GM12878 (cell line): ENCODE data around the gene ACOT6. TPM values are rescaled to one million over a fixed set of nuclear protein-coding genes. Genes with fewer than 3 reads are reported as not detected.

Source experiments
- BRCA1 ChIP-seq: IDR thresholded peaks from 2 replicates; pipeline ENCODE4 v1.6.1; 2011; ENCODE audit warnings: low read depth, low read length, improper control_type of control experiment
- CBFB ChIP-seq: IDR thresholded peaks from 2 replicates; pipeline ENCODE4 v1.6.1; 2016; ENCODE audit warnings: antibody characterized with exemption, low read depth
- CEBPB ChIP-seq, 2 experiments: fragments of 150-350 bp in 1 of 2; IDR thresholded peaks; 2 replicates each; pipeline ENCODE4 v1.6.1; 2012 to 2014; ENCODE audit warnings: low read depth in 2 of 2, low read length in 2 of 2, borderline replicate concordance in 1 of 2, inconsistent platforms in 1 of 2
- CHD1 ChIP-seq: IDR thresholded peaks from 2 replicates; pipeline ENCODE4 v1.6.1; 2012; ENCODE audit warnings: low read depth, low read length, improper control_type of control experiment
- CHD4 ChIP-seq: fragments of 200-600 bp; sonication (generic); IDR thresholded peaks from 2 replicates; pipeline ENCODE4 v1.6.1; 2016; ENCODE audit warnings: mild to moderate bottlenecking
- EGR1 ChIP-seq, 2 experiments: IDR thresholded peaks; 1 replicate in 1 of 2; 2 replicates in 1 of 2; pipeline ENCODE4 v1.6.1; 2011 to 2012; ENCODE audit warnings: low read depth in 2 of 2, low read length in 2 of 2, borderline replicate concordance in 1 of 2, mild to moderate bottlenecking in 1 of 2, moderate library complexity in 1 of 2
- ESRRA ChIP-seq: IDR thresholded peaks from 2 replicates; pipeline ENCODE4 v1.6.1; 2012; ENCODE audit warnings: mild to moderate bottlenecking, low read length, improper control_type of control experiment
- ETV6 ChIP-seq, 2 experiments: fragments of 450-650 bp in 1 of 2; IDR thresholded peaks in 1 of 2; conservative IDR thresholded peaks in 1 of 2; 2 replicates each; pipeline ENCODE4 v1.6.1; 2014; ENCODE audit warnings: antibody characterized with exemption in 1 of 2, borderline replicate concordance in 1 of 2, low read depth in 1 of 2, mild to moderate bottlenecking in 1 of 2, moderate library complexity in 1 of 2
- EZH2 ChIP-seq: IDR thresholded peaks from 2 replicates; pipeline ENCODE4 v1.6.1; 2012; ENCODE audit warnings: low read depth, mild to moderate bottlenecking, control low read depth, inconsistent platforms, low read length, borderline replicate concordance; ENCODE audit not compliant: control insufficient read depth
- FOS ChIP-seq: IDR thresholded peaks from 3 replicates; pipeline ENCODE4 v1.6.1; 2011; ENCODE audit warnings: borderline replicate concordance; ENCODE audit not compliant: insufficient read length; ENCODE audit errors: extremely low read depth
- GABPA ChIP-seq: IDR thresholded peaks from 2 replicates; pipeline ENCODE4 v1.6.1; 2014; ENCODE audit warnings: antibody characterized with exemption, low read depth, mild to moderate bottlenecking, inconsistent platforms
- HCFC1 ChIP-seq: fragments of 150-350 bp; IDR thresholded peaks from 2 replicates; pipeline ENCODE4 v1.6.1; 2014; ENCODE audit warnings: low read length
- LARP7 ChIP-seq: fragments of 450-650 bp; IDR thresholded peaks from 2 replicates; pipeline ENCODE4 v1.6.1; 2017; ENCODE audit warnings: mild to moderate bottlenecking
- NRF1 ChIP-seq: conservative IDR thresholded peaks from 2 replicates; pipeline ENCODE4 v1.6.1; 2011; ENCODE audit warnings: mild to moderate bottlenecking, low read depth, low read length, improper control_type of control experiment
- RUNX3 ChIP-seq: IDR thresholded peaks from 2 replicates; pipeline ENCODE4 v1.6.1; 2012; ENCODE audit warnings: low read length, inconsistent platforms
- SIN3A ChIP-seq: IDR thresholded peaks from 2 replicates; pipeline ENCODE4 v1.6.1; 2012; ENCODE audit warnings: low read depth, low read length, improper control_type of control experiment
- SMAD1 ChIP-seq: fragments of 450-650 bp; IDR thresholded peaks from 2 replicates; pipeline ENCODE4 v1.6.1; 2018; ENCODE audit warnings: mild to moderate bottlenecking, low read depth; ENCODE audit not compliant: partially characterized antibody
- SMARCA5 ChIP-seq: fragments of 450-650 bp; IDR thresholded peaks from 2 replicates; pipeline ENCODE4 v1.6.1; 2017; ENCODE audit warnings: mild to moderate bottlenecking
- SMC3 ChIP-seq: IDR thresholded peaks from 2 replicates; pipeline ENCODE4 v1.6.1; 2011; ENCODE audit warnings: low read length, improper control_type of control experiment, borderline replicate concordance
- polyA plus RNA-seq, 11 experiments: library from polyadenylated mRNA; depleted of rRNA in 4 of 11; unstranded in 6 of 11; stranded (reverse) in 5 of 11; fragments of >200 nt; fragmentation: Nextera tagmentation in 4 of 11; fragmentation: Illumina TruSeq in 1 of 11; extraction: Ambion mirVana in 4 of 11; extraction: Trizol in 1 of 11; gene quantifications; 1 replicate in 1 of 11; 2 replicates in 10 of 11; pipeline versions ENCODE4 v1.2.1 to v1.2.3, GENCODE V29; 2011 to 2016; ENCODE audit warnings: inconsistent platforms in 2 of 11, missing spikeins in 2 of 11, low read depth in 1 of 11
- total RNA-seq, 4 experiments: library from RNA; depleted of rRNA in 3 of 4; stranded (reverse); fragments of >200 nt in 3 of 4; fragmentation: Illumina TruSeq in 1 of 4; extraction: Trizol in 1 of 4; gene quantifications; 2 replicates each; pipeline versions ENCODE4 v1.2.1 to v1.2.3, GENCODE V29; 2013 to 2021
- TF ChIP-seq, protein P1 (sequence below): fragments of 450-650 bp; IDR thresholded peaks from 2 replicates; pipeline ENCODE4 v1.6.1; 2016; ENCODE audit warnings: mild to moderate bottlenecking, moderate library complexity, borderline replicate concordance
- TF ChIP-seq, protein P2 (sequence below): fragments of 450-650 bp; conservative IDR thresholded peaks from 2 replicates; pipeline ENCODE4 v1.6.1; 2017; ENCODE audit warnings: mild to moderate bottlenecking, moderate library complexity
- TF ChIP-seq, protein P3 (sequence below): fragments of 450-650 bp; formaldehyde crosslinking; IDR thresholded peaks from 2 replicates; pipeline ENCODE4 v1.4.0; 2020; ENCODE audit warnings: mild to moderate bottlenecking, moderate library complexity

The ACOT6 gene
- total and polyA plus RNA-seq, 10 of the 15 experiments (the other 5 are each of a cell fraction or from before 2014, with no cell fraction given) = not detected

DNA sequence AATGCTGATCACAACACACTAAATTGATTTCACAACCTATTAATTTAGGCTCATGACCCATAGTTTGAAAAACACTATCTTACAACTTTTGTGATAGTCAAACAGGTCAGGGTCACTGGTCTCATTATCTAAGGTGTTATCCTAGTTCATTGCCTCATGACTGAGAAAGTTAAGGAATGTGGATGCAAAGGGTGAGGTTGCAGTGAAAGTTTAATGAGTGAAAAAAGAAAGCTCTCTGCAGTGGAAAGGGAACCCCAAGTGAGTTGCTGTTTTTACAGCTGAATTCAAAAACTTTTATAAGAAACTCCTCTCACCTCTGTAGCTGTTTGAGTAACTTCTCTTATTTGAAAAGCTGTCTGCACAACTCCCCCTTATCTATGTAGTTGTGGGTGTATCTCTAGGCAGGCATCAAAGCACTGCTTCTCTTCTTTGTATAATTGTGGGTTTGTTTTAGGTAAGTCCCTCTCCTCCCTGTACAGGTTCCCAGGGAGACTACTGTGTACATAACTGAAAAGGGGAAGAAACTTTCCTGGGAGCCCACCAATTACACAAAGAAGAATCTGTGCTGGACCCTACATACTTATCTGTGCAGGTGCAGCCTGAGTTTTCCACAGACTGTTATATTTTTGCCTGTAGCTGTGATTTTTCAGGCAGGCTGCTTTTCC, 51.4 kb downstream of the ACOT6 start (continued):
- peak; percentile 48 for TF ChIP-seq RUNX3
- TF ChIP-seq SMAD1 = no peak
- no peak for TF ChIP-seq ETV6 (conservative IDR thresholded peaks at IDR 0.05 in 1 of 2, IDR thresholded peaks at IDR 0.05 in 1 of 2; ENCODE audit: borderline replicate concordance in 1 of 2, low read depth in 1 of 2)
- no peak for TF ChIP-seq SMC3
- TF ChIP-seq, protein P1, sequence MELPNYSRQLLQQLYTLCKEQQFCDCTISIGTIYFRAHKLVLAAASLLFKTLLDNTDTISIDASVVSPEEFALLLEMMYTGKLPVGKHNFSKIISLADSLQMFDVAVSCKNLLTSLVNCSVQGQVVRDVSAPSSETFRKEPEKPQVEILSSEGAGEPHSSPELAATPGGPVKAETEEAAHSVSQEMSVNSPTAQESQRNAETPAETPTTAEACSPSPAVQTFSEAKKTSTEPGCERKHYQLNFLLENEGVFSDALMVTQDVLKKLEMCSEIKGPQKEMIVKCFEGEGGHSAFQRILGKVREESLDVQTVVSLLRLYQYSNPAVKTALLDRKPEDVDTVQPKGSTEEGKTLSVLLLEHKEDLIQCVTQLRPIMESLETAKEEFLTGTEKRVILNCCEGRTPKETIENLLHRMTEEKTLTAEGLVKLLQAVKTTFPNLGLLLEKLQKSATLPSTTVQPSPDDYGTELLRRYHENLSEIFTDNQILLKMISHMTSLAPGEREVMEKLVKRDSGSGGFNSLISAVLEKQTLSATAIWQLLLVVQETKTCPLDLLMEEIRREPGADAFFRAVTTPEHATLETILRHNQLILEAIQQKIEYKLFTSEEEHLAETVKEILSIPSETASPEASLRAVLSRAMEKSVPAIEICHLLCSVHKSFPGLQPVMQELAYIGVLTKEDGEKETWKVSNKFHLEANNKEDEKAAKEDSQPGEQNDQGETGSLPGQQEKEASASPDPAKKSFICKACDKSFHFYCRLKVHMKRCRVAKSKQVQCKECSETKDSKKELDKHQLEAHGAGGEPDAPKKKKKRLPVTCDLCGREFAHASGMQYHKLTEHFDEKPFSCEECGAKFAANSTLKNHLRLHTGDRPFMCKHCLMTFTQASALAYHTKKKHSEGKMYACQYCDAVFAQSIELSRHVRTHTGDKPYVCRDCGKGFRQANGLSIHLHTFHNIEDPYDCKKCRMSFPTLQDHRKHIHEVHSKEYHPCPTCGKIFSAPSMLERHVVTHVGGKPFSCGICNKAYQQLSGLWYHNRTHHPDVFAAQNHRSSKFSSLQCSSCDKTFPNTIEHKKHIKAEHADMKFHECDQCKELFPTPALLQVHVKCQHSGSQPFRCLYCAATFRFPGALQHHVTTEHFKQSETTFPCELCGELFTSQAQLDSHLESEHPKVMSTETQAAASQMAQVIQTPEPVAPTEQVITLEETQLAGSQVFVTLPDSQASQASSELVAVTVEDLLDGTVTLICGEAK = no peak
- TF ChIP-seq, protein P2, sequence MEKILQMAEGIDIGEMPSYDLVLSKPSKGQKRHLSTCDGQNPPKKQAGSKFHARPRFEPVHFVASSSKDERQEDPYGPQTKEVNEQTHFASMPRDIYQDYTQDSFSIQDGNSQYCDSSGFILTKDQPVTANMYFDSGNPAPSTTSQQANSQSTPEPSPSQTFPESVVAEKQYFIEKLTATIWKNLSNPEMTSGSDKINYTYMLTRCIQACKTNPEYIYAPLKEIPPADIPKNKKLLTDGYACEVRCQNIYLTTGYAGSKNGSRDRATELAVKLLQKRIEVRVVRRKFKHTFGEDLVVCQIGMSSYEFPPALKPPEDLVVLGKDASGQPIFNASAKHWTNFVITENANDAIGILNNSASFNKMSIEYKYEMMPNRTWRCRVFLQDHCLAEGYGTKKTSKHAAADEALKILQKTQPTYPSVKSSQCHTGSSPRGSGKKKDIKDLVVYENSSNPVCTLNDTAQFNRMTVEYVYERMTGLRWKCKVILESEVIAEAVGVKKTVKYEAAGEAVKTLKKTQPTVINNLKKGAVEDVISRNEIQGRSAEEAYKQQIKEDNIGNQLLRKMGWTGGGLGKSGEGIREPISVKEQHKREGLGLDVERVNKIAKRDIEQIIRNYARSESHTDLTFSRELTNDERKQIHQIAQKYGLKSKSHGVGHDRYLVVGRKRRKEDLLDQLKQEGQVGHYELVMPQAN = no peak
- TF ChIP-seq CHD4 = no peak
- TF ChIP-seq SIN3A = no peak
- TF ChIP-seq HCFC1 = no peak
- TF ChIP-seq NRF1 = no peak
- TF ChIP-seq EGR1 (IDR thresholded peaks at IDR 0.05; ENCODE audit: borderline replicate concordance in 1 of 2, low read depth in 2 of 2, low read length in 2 of 2) = no peak
- TF ChIP-seq, protein P3, sequence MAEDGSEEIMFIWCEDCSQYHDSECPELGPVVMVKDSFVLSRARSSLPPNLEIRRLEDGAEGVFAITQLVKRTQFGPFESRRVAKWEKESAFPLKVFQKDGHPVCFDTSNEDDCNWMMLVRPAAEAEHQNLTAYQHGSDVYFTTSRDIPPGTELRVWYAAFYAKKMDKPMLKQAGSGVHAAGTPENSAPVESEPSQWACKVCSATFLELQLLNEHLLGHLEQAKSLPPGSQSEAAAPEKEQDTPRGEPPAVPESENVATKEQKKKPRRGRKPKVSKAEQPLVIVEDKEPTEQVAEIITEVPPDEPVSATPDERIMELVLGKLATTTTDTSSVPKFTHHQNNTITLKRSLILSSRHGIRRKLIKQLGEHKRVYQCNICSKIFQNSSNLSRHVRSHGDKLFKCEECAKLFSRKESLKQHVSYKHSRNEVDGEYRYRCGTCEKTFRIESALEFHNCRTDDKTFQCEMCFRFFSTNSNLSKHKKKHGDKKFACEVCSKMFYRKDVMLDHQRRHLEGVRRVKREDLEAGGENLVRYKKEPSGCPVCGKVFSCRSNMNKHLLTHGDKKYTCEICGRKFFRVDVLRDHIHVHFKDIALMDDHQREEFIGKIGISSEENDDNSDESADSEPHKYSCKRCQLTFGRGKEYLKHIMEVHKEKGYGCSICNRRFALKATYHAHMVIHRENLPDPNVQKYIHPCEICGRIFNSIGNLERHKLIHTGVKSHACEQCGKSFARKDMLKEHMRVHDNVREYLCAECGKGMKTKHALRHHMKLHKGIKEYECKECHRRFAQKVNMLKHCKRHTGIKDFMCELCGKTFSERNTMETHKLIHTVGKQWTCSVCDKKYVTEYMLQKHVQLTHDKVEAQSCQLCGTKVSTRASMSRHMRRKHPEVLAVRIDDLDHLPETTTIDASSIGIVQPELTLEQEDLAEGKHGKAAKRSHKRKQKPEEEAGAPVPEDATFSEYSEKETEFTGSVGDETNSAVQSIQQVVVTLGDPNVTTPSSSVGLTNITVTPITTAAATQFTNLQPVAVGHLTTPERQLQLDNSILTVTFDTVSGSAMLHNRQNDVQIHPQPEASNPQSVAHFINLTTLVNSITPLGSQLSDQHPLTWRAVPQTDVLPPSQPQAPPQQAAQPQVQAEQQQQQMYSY = no peak
- no peak for TF ChIP-seq EZH2
- TF ChIP-seq CHD1 = no peak
- no peak for TF ChIP-seq ESRRA
- no peak for TF ChIP-seq CBFB
- TF ChIP-seq BRCA1 = no peak
- no peak for TF ChIP-seq GABPA
- TF ChIP-seq SMARCA5 = no peak
- TF ChIP-seq FOS = no peak
- no peak for TF ChIP-seq LARP7
- no peak for TF ChIP-seq CEBPB (IDR thresholded peaks at IDR 0.05; ENCODE audit: borderline replicate concordance in 1 of 2, low read depth in 2 of 2, low read length in 2 of 2)
